H1 (cell line): ENCODE data around the gene SH2D4B. TPM values are rescaled to one million over a fixed set of nuclear protein-coding genes. Genes with fewer than 3 reads are reported as not detected.

Source experiments
- CTCF ChIA-PET: fragments of 300-600 bp; sonication (Branson Sonifier 250); formaldehyde crosslinking; loops from one replicate; lab custom pipeline; 2021; ENCODE audit not compliant: partially characterized antibody; lab: Charles Lee
- POLR2A ChIA-PET: fragments of 300-600 bp; sonication (Branson Sonifier 250); formaldehyde crosslinking; loops from one replicate; lab custom pipeline; 2021; ENCODE audit warnings: inconsistent platforms; ENCODE audit not compliant: partially characterized antibody; lab: Charles Lee
- DNase-seq, 2 experiments: peaks; one replicate each; pipeline versions ENCODE4 v3.0.0 to v3.0.0-alpha.2; 2010 to 2022; ENCODE audit warnings: low spot score in 2 of 2, low read depth in 1 of 2, mixed read lengths in 1 of 2
- FAIRE-seq: peaks from 2 replicates; lab custom pipeline; 2011; peaks lifted over from hg19 to GRCh38; lab: Jason Lieb, UNC
- H2AFZ ChIP-seq: 2 replicates; pipeline ENCODE4 v1.8.1; 2012; ENCODE audit warnings: low read length, inconsistent platforms
- H2AK5ac ChIP-seq: 2 replicates; pipeline ENCODE4 v1.6.1; 2013; ENCODE audit warnings: low read depth, low read length
- H2BK120ac ChIP-seq: replicated peaks from 2 replicates; pipeline ENCODE3; 2013; ENCODE audit warnings: low read depth, low read length, inconsistent platforms
- H2BK12ac ChIP-seq: 2 replicates; pipeline ENCODE4 v1.6.1; 2013; ENCODE audit warnings: low read depth, low read length
- H2BK15ac ChIP-seq: 2 replicates; pipeline ENCODE4 v1.6.1; 2013; ENCODE audit warnings: low read length
- H2BK20ac ChIP-seq: 2 replicates; pipeline ENCODE4 v1.6.1; 2013; ENCODE audit warnings: low read length
- H2BK5ac ChIP-seq: 2 replicates; pipeline ENCODE4 v1.6.1; 2013; ENCODE audit warnings: low read depth, low read length
- H3K14ac ChIP-seq: 2 replicates; pipeline ENCODE4 v1.6.1; 2013; ENCODE audit warnings: inconsistent platforms; ENCODE audit not compliant: insufficient read length
- H3K18ac ChIP-seq: 2 replicates; pipeline ENCODE4 v1.6.1; 2013; ENCODE audit warnings: low read length; ENCODE audit errors: extremely low read depth
- H3K23ac ChIP-seq: 2 replicates; pipeline ENCODE4 v1.6.1; 2013; ENCODE audit warnings: inconsistent platforms; ENCODE audit not compliant: insufficient read length
- H3K23me2 ChIP-seq: 2 replicates; pipeline ENCODE4 v1.6.1; 2013; ENCODE audit warnings: low read depth, low read length
- H3K27ac ChIP-seq: 2 replicates; pipeline ENCODE4 v1.6.1; 2011; ENCODE audit warnings: low read depth, low read length, inconsistent platforms
- H3K27me3 ChIP-seq, 4 experiments: replicated peaks in 1 of 4; 1 replicate in 1 of 4; 2 replicates in 3 of 4; pipeline versions ENCODE4 v1.6.1 to v1.8.1; 2011 to 2013; ENCODE audit warnings: low read length in 3 of 4, mild to moderate bottlenecking in 3 of 4, inconsistent platforms in 2 of 4, mixed read lengths in 2 of 4, moderate library complexity in 1 of 4; ENCODE audit not compliant: control insufficient read depth in 3 of 4, insufficient read depth in 3 of 4; ENCODE audit errors: extremely low read depth in 1 of 4
- H3K36me3 ChIP-seq, 4 experiments: 2 replicates each; pipeline versions ENCODE4 v1.6.1 to v1.8.1; 2011 to 2013; ENCODE audit warnings: mild to moderate bottlenecking in 4 of 4, low read length in 3 of 4, moderate library complexity in 2 of 4, control low read depth in 1 of 4, inconsistent platforms in 1 of 4; ENCODE audit not compliant: insufficient read depth in 4 of 4, control insufficient read depth in 2 of 4
- H3K4ac ChIP-seq: replicated peaks from 2 replicates; pipeline ENCODE3; 2013; ENCODE audit warnings: low read length, low read depth, mixed read lengths, inconsistent platforms; ENCODE audit not compliant: insufficient read length
- H3K4me1 ChIP-seq, 4 experiments: replicated peaks in 1 of 4; 1 replicate in 1 of 4; 2 replicates in 3 of 4; pipeline versions ENCODE4 v1.6.1 to v1.8.1; 2011 to 2013; ENCODE audit warnings: low read length in 3 of 4, inconsistent platforms in 2 of 4, mixed read lengths in 1 of 4; ENCODE audit not compliant: insufficient read depth in 4 of 4, control insufficient read depth in 3 of 4
- H3K4me2 ChIP-seq, 2 experiments: 2 replicates each; pipeline versions ENCODE4 v1.6.1 to v1.8.1; 2011 to 2013; ENCODE audit warnings: low read depth in 2 of 2, low read length in 2 of 2, control low read depth in 1 of 2, inconsistent platforms in 1 of 2, mild to moderate bottlenecking in 1 of 2; ENCODE audit not compliant: insufficient read depth in 1 of 2
- H3K4me3 ChIP-seq, 4 experiments: fragments of 200-600, 300-600 bp in 1 of 4; sonication (generic), shearing (Covaris generic), sonication (Bioruptor Twin) in 1 of 4; 2 replicates each; pipeline versions ENCODE4 v1.5.1 to v1.8.1; 2011 to 2016; ENCODE audit warnings: low read length in 4 of 4, low read depth in 3 of 4, control low read depth in 2 of 4, inconsistent platforms in 2 of 4, mild to moderate bottlenecking in 2 of 4, mixed read lengths in 1 of 4, moderate library complexity in 1 of 4; ENCODE audit not compliant: insufficient read depth in 2 of 4; ENCODE audit errors: extremely low read depth in 1 of 4
- H3K56ac ChIP-seq: replicated peaks from 2 replicates; pipeline ENCODE3; 2013; ENCODE audit warnings: low read depth, mild to moderate bottlenecking, mixed read lengths, low read length, inconsistent platforms; ENCODE audit not compliant: insufficient read length
- H3K79me1 ChIP-seq: 2 replicates; pipeline ENCODE4 v1.6.1; 2013; ENCODE audit warnings: low read depth, low read length, control low read depth
- H3K79me2 ChIP-seq, 2 experiments: 2 replicates each; pipeline versions ENCODE4 v1.6.1 to v1.8.1; 2012 to 2013; ENCODE audit warnings: low read length in 2 of 2, mild to moderate bottlenecking in 2 of 2, inconsistent platforms in 1 of 2; ENCODE audit not compliant: insufficient read depth in 2 of 2, control insufficient read depth in 1 of 2
- H3K9ac ChIP-seq, 4 experiments: replicated peaks in 1 of 4; 1 replicate in 1 of 4; 2 replicates in 3 of 4; pipeline versions ENCODE4 v1.6.1 to v1.8.1; 2011 to 2013; ENCODE audit warnings: low read depth in 3 of 4, low read length in 3 of 4, control low read depth in 2 of 4, mild to moderate bottlenecking in 2 of 4, moderate library complexity in 2 of 4, inconsistent platforms in 1 of 4; ENCODE audit errors: extremely low read depth in 1 of 4
- H3K9me3 ChIP-seq, 2 experiments: 2 replicates each; pipeline versions ENCODE4 v1.6.1 to v1.8.1; 2012 to 2013; ENCODE audit warnings: mild to moderate bottlenecking in 2 of 2, moderate library complexity in 2 of 2, control low read depth in 1 of 2, inconsistent platforms in 1 of 2, low read depth in 1 of 2, low read length in 1 of 2, mixed read lengths in 1 of 2; ENCODE audit not compliant: insufficient read depth in 2 of 2
- H4K20me1 ChIP-seq, 2 experiments: replicated peaks in 1 of 2; 2 replicates each; pipeline versions ENCODE3 to v1.8.1; 2011 to 2013; ENCODE audit warnings: inconsistent platforms in 2 of 2, low read length in 2 of 2, mild to moderate bottlenecking in 1 of 2; ENCODE audit not compliant: insufficient read depth in 2 of 2, control insufficient read depth in 1 of 2
- H4K5ac ChIP-seq: 2 replicates; pipeline ENCODE4 v1.6.1; 2013; ENCODE audit warnings: low read length, low read depth, mixed read lengths, inconsistent platforms; ENCODE audit not compliant: insufficient read length
- H4K8ac ChIP-seq: 2 replicates; pipeline ENCODE4 v1.8.0; 2013; ENCODE audit warnings: mild to moderate bottlenecking, moderate library complexity, low read length, inconsistent platforms; ENCODE audit not compliant: insufficient read depth; ENCODE audit errors: extremely low read depth
- H4K91ac ChIP-seq: replicated peaks from 2 replicates; pipeline ENCODE3; 2013; ENCODE audit warnings: low read length, mixed read lengths, inconsistent platforms; ENCODE audit not compliant: insufficient read length
- BRCA1 ChIP-seq: IDR thresholded peaks from 2 replicates; pipeline ENCODE4 v1.6.1; 2012; ENCODE audit warnings: low read depth, low read length, improper control_type of control experiment
- CTBP2 ChIP-seq: IDR thresholded peaks from 2 replicates; pipeline ENCODE4 v1.7.0; 2011; ENCODE audit warnings: borderline replicate concordance, mild to moderate bottlenecking, moderate library complexity, mixed read lengths, low read length; ENCODE audit not compliant: insufficient read depth, insufficient read length
- GABPA ChIP-seq: IDR thresholded peaks from 2 replicates; pipeline ENCODE4 v1.6.1; 2011; ENCODE audit warnings: mild to moderate bottlenecking, low read length, moderate library complexity, borderline replicate concordance; ENCODE audit not compliant: insufficient read depth
- RNF2 ChIP-seq: fragments of 200-900, 300-1000 bp; sonication (generic); IDR thresholded peaks from 2 replicates; pipeline ENCODE4 v1.7.1; 2016; ENCODE audit warnings: borderline replicate concordance, low read depth, mild to moderate bottlenecking, antibody characterized with exemption, low read length; ENCODE audit not compliant: poor library complexity, severe bottlenecking; ENCODE audit errors: missing control alignments
- SIX5 ChIP-seq: IDR thresholded peaks from 2 replicates; pipeline ENCODE4 v1.6.1; 2011; ENCODE audit warnings: mild to moderate bottlenecking, low read depth, low read length
- TAF7 ChIP-seq: optimal IDR thresholded peaks from 2 replicates; pipeline ENCODE3; 2011; ENCODE audit warnings: low read depth, mild to moderate bottlenecking, inconsistent platforms, low read length, moderate library complexity, borderline replicate concordance
- WGBS, 2 experiments: shearing (Covaris generic) in 1 of 2; methylation state at CpG; one replicate each; pipeline versions ENCODE4 v1.1.6 to v1.1.7; 2013 to 2015; ENCODE audit warnings: low lambda C conversion rate in 2 of 2, mixed read lengths in 2 of 2, inconsistent platforms in 1 of 2, low coverage in 1 of 2, missing lambda C conversion rate in 1 of 2; ENCODE audit not compliant: insufficient replicate concordance in 2 of 2, insufficient coverage in 1 of 2, insufficient read length in 1 of 2; ENCODE audit errors: extremely low coverage in 1 of 2, missing lambda C conversion rate in 1 of 2; 5-methylcytosine and 5-hydroxymethylcytosine counted together
- polyA plus RNA-seq, 7 experiments: library from polyadenylated mRNA; depleted of rRNA in 3 of 7; stranded (reverse) in 5 of 7; unstranded in 2 of 7; fragments of >200 nt in 5 of 7; fragments of 200-250 nt in 2 of 7; gene quantifications; 1 replicate in 5 of 7; 2 replicates in 1 of 7; 4 replicates in 1 of 7; pipeline versions ENCODE4 v1.2.1 to v1.2.3, GENCODE V29; 2011 to 2013; ENCODE audit warnings: missing spikeins in 2 of 7, mixed read lengths in 2 of 7
- total RNA-seq: library from RNA; stranded (reverse); fragmentation: NEBNext Ultra II Directional; extraction: Animal tissue kit (Norgen Biotek cat#: 25700); gene quantifications from 2 replicates; pipeline ENCODE4 v1.2.1, GENCODE V29; 2021

SH2D4B gene
- total and polyA plus RNA-seq, 2 of the 8 experiments (the other 6 are each of a cell fraction or from before 2014, with no cell fraction given) = 0.06 to 0.13 TPM

DNA sequence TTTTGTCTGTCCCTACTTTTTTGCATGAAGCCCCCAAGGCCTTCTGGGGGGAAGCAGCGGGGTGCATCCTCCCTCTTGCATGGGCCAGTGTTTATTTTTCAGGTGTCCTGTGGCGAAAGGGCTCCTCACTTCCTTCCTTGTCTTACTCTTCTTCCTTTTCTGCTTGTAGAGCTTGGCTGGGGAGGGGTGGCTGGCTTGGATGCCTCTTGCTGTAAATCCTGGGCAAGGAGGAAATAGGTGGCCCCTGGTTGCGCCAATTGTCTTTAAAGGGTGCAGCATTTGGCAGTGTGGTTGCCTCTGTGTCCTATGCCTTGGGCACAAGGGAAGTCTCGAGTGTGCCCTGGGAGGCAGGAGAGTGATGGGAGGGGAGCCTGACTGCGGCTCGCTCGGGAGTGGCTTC is 95.0 kb downstream of the SH2D4B start:
- Histone ChIP-seq H3K4ac (no peak overlapping the region), H2BK12ac (no peak overlapping the region), H2AFZ (no peak overlapping the region), H3K27ac (no peak overlapping the region), H3K9ac (no peak overlapping the region), H3K4me1 (no peaks in the 10 kb centered on the region), H3K9me3 (no peaks in the 10 kb centered on the region), H3K4me3 (no peak overlapping the region), H4K91ac (no peak overlapping the region), H3K23ac (no peak overlapping the region), H3K4me2 (no peak overlapping the region), H3K79me1 (no peaks in the 10 kb centered on the region), H3K27me3 (no peaks in the 10 kb centered on the region), H3K36me3 (no peaks in the 10 kb centered on the region), H3K79me2 (no peaks in the 10 kb centered on the region), H4K20me1 (no peaks in the 10 kb centered on the region), H3K18ac (no peak overlapping the region), H2AK5ac (no peak overlapping the region), H2BK15ac (no peak overlapping the region), H2BK20ac (no peak overlapping the region), H4K5ac (no peak overlapping the region), H4K8ac (no peak overlapping the region), H2BK120ac (no peak overlapping the region), H3K56ac (no peak overlapping the region), H3K23me2 (no peaks in the 10 kb centered on the region), H3K14ac (no peak overlapping the region), H2BK5ac (no peak overlapping the region)
- DNase-seq = no peak
- no peak for FAIRE-seq
- POLR2A ChIA-PET = no interaction called here
- CTCF ChIA-PET = interaction anchor here (1.0 to 1.2 kb wide), 2 partner anchors 30 to 36 kb away, joined by 3 read pairs; no protein-coding TSS in a partner anchor
- TF ChIP-seq SIX5 = no peak
- no peak for TF ChIP-seq BRCA1
- no peak for TF ChIP-seq CTBP2
- TF ChIP-seq TAF7 = no peak
- no peak for TF ChIP-seq RNF2
- TF ChIP-seq GABPA = no peak
- 83% methylated on average over 6 of the region's 7 CpGs; no CpG with 5 or more reads in 1 of the 2 experiments for WGBS, 2 experiments
